GM21825 (cell line): ENCODE data around the gene NINL.
"Not testable (repeated sequence)": the region's sequence is repeated elsewhere in the genome, so short reads cannot be mapped to it uniquely, and the experiment has no call there.

Experiments used
- ATAC-seq: cut with Tn5 transposase; IDR thresholded peaks from one replicate; pipeline ENCODE4 v1.9.1; 2021; ENCODE audit warnings: mild to moderate bottlenecking, moderate library complexity; ENCODE audit not compliant: unreplicated experiment

Gene NINL

DNA sequence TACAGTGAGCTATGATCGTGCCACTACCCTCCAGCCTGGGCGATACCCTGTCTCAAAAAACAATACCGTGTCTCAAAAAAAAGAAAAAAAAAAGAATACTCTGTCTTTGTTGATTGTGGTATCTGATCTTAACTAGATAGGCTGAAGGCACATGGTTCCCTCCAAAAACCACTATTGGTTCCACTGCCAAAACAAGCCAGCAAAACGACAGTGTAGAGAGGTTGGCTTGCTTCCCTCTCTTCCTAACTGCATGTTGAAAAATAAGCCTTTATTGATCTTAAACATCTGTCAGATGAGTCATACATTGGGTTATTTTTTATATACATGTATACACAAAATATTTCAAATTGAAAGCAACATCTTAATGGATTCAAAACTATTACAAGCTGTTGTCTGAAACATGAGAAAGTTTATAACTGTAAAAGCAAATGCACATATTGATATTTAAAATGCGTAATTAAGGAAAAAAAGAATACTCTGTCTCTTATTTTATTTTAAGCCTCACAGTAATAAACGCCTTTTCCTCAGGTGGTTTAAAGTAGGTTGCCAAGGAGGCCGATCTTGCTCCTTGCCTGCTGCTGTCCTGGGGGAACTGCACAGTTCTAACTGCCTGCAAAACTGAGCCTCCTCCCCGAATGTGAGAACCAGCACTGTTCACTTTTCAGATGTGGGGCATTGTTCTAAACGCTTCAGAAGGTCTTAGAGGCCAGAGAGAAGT lies 7.0 kb upstream of the NINL start:
- no peak for ATAC-seq

DNA sequence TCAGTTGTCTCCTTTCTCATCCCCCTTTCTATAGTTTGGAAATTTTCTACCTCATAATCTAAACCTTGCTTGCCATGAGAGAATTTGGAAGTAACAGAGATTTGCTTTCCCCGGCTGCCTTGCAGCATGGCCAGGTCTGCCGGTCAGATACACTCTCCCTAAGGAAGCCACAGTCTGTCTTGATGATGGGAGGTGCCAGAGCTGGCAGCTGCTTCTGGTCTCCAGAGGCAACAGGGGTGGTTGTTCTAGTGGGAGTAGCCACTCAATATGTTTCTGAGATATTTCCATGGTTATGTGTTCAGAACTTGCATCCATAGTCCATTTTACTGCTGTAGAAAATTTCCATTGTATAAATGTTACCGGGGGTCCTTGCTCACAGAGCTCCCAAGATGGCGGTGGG lies 5.4 kb upstream of the NINL start:
- ATAC-seq: not testable (repeated sequence)

DNA sequence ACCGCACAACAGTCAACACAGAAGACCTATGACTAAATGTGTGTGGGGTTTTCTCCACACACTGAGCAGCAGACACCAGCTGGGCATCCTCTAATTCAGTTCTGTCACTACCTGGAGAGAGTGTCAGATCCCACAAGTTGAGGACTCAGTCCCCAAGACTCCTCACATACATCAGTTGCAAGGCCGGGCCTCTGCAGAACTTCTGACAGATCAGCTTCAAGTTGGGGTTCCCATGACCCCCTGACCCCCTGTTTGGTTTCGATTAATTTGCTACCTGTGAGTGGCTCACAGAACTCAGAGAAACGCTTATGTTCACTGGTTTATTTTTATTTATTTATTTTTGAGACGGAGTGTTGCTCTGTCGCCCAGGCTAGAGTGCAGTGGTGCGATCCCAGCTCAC lies 3.2 kb upstream of the NINL start:
- no peak for ATAC-seq

DNA sequence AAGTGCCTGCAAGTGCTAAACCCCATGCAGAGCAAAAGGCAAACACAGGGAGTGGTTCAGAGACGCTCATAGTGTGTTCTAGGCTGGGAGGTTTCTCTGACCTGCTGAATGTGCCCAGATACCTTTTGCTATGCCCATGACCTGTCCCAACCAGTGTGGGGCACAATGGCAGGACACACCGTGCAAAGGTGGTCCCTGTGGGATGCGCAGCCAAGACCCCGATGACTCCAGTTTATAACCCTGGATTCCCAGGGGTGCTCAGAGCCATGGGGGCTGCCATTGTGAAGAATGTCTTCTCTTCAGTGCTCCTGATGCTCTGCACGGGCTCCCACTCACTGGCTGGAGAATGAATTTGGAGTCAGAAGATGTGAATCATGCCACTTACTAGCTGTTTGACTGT lies 2.2 kb upstream of the NINL start:
- no peak for ATAC-seq

DNA sequence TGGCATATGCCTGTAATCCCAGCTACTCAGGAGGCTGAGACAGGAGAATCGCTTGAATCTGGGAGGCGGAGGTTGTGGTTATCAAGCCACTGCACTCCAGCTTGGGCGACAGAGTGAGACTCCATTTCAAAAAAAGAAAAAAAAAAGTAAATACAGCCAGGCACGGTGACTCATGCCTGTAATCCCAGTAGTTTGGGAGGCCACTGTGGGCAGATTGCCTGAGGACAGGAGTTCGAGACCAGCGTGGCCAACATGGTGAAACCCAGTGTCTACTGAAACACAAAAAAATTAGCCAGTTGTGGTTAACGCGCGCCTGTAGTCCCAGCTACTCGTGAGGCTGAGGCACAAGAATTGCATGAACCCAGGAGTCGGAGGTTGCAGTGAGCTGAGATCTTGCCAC lies 1.5 kb upstream of the NINL start:
- ATAC-seq: no peak

DNA sequence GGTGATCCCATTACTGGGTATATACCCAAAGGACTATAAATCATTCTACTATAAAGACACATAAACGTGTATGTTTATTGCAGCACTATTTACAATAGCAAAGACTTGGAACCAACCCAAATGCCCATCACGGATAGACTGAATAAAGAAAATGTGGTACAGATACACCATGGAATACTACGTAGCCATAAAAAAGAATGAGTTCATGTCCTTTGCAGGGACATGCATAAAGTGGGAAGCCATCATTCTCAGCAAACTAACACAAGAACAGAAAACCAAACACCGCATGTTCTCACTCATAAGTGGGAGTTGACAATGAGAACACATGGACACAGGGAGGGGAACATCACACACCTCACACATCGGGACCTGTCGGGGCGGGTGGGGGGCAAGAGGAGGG lies 1.7 kb downstream of the NINL start:
- ATAC-seq: not testable (repeated sequence)

DNA sequence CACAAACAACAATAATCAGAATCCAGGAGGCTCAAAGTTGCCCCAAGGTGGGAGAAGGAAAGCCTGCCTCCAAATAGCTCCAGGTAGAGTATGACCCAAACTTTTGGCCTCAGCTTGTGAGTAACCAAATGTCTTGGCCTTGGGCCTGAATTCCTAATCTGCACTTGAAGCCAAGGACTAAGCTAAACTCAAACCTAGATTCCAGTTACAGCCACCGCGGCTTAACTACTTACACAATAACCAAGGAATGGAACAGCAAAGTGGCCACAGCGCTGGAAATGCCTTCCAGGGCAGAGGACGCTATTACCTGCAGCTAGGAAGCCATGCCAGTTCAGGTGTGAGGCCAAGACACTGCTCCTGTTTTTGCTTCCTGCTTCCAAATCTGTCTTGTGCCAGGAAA lies 4.6 kb downstream of the NINL start:
- ATAC-seq: no peak

DNA sequence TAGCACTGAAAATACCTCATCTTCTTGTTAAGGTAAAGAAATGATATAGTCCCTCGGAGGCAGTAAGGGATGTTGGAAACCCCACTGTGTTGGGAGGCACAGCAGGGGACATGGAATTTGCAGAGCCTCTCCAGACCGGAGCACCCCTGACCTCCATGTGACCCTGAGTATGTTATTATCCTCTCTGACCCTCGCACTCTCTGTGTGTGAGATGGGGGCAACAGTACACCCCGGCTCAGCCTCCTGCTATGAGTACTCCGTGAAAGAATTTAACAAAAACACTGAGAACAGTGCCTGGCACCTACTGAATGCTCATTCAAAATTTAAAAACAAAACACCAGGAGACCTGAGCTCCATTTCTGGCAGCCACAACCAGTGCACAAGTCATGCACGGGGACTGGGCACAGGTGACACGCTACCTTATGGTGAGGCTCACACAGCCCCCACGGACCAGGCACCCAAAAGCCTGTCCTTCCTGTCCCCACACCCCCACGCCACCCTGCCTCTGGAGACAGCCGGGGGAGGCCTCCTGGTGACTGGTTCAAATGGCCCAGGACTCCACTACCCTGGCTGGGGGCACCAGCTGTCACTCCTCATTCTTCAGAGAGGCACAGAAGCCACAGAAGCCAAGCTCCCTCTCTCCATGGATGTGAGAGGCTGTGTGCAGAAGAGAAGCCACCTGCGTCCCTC lies 6.1 kb downstream of the NINL start:
- ATAC-seq: no peak

DNA sequence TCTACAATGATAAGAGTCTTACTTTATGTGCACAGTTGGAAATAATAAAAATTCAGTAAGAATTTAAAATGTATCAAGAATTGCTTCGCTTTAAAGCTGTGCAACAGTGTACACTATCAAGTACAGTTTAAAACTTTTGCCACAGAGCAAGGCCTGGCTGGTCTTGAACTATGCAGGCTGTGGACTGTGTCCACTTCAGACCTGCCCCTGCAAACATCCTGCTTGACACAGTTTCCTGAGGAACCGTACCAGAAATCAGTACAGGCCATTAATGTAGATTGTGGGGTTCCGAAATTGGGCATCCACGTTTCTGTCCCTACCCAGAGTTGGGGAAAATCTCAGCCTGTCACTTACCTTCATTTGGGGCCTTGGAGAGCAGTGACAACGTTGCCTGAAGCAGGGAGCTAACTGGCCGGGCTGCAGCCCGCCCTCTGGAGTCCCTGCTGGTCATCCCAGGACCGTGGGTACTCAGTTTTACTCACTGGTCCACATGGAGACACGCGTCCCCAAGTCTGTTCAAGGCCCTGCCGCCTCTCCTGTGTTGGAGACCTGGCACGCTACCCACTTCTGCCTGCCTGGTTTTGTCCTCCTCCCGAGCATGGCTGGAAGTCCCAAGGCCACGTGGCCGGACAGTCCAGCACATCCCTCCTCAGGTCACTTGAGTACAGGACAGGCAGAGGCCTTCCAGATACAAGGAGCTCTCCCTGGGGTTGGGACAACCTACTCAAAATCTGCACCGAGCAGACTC lies 8.4 kb downstream of the NINL start:
- ATAC-seq: no peak

DNA sequence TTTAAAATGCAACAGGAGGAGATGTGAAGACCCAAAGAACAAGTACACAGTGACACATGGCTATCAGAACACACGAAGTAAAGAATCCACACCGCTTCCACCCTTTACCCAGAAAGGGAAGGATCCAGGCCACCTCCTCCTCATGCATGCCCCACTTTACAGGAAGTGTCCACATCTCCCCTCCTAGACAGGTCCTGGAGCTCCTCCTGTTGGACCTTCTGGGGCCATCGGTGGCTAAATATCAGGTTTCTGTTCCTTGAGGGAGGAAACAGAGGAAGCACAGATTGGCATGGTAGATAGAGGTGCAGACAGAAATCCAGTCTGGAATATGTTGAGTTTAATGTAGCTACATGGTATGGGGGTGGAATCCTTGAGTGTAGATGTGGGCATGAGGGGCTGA lies 10.9 kb downstream of the NINL start:
- ATAC-seq: no peak

DNA sequence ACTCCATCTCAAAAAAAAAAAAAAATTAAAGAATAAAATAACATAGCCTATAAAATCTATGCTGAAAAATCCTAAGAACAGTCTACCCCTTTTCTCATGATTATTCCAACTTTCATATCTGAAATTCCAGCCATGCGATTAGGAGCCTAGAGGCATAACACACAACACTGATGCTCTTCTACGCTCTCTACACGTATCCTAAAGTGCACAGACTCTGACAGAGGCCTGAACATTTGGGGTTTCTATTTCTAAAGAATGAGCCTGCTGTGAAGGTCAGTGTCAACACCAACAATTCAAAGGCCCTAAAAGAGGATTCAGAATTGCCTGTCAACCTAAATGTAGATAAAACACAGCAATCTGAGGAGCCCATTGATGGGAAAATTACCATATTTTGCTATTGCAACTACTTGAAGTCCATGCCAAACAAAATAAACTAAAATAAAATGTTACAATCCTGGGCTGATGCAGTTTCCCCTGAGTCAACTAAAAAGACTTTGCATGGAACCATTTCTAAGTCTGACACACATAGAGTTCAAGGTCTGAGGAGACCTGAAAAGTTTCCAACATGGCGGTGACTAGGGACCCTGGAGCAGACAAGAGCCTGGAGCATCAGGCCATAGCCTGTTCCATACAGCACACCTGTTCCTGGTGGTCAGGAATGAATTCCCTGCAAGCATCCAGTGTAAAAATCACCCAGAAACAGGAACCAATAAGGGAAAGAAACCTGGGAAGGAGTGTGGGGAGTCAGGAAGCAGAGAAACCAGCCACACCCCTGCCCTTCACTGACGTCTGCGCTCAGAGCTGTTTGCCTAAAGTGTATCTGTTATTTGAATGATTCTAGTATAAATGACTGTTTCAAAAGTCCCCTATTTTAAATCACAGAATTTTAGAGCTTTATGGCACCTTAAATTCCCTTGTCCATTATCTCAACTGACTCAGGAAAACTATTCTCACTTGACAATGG lies 11.8 kb downstream of the NINL start:
- no peak for ATAC-seq

DNA sequence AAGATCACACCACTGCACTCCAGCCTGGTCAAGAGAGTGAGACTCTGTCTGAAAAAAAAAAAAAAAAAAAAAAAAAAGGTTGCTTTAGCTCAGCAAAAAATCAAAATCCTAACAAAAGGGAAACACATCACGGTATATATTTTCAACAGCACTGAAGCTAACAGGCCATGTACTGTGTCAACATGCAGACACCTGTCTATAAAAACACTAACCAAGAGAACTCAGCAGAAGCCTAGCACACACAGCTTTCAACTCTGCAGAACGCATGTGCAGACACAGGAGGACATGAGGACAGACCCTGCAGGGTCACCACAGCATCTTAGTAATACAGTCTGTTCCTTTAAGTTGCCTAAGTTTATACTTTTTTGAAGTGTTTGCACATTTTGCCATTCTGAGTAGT lies 13.5 kb downstream of the NINL start:
- no peak for ATAC-seq

DNA sequence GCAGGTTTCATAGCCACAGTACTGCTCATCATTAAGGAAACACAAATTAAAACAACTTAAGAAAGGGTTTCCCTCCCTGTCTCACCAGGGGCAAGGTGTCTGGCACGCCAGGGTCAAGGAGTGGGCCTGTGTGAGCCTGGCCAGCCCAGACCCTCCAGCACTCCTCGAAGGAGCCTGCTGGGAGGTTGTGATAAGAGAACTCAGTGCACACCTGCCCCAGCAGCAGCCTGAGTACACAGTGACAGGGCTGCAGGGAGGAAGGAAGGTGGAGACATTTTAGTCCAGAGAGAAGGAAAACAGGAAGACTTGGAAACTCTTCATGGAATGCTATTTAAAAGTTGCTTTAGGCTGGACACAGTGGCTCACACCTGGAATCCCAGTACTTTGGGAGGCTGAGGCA lies 14.1 kb downstream of the NINL start:
- ATAC-seq: no peak

DNA sequence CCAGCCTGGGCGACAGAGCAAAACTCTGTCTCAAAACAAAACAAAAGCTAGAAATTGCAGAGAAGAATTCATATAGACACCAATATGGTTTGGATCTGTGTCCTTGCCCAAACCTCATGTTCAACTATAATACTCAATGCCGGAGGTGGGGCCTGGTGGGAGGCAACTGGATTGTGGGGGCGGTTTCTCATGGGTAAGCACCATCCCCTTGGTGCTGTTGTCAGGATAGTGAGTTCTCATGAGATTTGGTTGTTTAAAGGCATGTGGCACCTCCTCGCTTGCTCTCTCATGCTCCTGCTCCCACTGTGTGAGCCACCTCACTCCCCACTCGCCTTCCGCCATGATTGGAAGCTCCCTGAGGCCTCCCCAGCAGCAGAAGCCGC lies 15.2 kb downstream of the NINL start:
- ATAC-seq: no peak

DNA sequence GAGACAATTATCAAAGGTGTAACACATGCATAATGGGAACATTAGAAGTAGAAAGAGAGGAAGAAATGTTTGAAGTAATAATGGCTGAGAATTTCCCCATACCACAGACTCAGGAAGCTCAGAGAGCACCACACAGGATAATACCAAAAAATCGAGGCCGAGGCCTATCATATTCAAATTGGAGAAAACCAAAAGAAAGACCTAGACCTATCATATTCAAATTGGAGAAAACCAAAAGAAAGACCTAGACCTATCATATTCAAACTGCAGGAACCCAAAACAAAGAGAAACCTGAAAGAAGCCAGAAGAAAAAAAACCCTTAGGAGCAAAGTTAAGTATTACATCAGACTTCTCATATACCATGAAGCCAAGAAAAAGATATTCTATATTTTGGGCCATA lies 18.0 kb downstream of the NINL start:
- ATAC-seq: no peak

DNA sequence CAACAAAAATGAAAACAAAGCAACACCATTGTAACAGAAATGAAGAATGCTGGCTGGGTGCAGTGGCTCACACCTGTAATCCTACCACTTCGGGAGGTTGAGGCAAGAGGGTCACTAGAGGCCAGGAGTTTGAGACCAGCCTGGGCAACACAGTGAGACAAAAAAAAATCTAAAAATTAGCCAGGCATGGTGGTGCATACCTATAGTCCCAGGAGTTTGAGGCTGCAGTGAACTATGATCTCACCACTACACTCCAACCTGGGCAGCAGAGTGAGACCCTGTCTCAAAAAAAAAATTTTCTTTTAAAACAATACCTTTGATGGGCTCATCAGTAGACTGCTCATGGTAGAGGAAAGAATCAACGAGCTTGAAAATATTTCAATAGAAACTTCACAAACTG lies 18.5 kb downstream of the NINL start:
- ATAC-seq: no peak

DNA sequence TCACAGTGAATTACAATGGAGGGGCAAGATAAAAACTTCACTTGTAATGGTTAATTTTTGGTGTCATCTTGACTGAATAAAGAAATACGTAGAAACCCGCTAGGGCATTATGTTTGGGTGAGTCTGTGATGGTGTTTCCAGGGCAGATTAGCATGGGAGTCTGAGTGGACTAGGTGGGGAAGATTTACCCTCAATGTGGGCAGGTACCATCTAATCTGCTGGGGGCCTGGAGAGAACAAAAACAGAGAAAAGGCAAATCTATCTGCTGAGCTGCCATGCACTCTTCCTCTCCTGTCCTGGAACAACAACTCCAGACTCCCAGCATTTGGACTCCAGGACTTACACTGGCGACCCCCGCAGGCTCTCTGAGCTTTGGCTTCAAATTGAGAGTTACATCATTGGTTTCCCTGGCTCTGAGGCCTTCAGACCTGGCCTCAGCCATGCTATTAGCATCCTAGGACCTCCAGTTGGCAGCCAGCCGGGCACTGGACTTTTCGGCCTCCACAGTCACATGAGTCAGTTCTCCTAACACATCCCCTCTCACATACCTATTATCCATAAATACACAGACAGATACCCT lies 19.7 kb downstream of the NINL start:
- no peak for ATAC-seq

DNA sequence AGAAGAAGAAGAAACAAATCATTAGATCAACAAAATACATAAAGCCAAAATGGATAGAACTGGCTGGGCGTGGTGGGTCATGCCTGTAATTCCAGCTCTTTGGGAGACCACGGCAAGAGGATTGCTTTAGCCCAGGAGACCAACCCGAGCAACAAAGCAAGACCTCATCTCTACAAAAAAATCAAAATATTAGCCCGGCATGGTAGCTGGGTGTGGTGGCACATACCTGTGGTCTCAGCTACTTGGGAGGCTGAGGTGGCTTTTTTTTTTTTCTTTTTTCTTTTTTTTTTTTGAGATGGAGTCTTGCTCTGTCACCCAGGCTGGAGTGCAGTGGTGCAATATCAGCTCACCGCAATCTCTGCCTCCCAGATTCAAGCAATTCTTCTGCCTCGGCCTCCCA lies 21.5 kb downstream of the NINL start:
- ATAC-seq: no peak

DNA sequence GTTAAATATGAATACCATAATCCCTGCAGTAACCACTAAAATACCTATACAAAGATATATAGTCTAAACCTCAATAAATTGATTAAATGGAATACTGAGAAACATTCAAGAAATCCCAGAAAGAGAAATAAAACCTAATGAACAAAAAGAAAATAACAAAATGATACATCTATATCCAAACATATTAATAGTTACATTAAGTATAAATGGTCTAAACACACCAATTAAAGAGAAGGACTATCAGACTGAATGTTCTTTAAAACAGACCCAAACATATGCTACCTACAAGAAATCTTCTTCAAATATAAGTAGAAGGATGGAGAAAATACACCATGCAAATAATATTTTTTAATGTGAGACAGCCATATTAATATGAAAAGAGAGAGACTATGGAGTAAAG lies 22.0 kb downstream of the NINL start:
- ATAC-seq: no peak

DNA sequence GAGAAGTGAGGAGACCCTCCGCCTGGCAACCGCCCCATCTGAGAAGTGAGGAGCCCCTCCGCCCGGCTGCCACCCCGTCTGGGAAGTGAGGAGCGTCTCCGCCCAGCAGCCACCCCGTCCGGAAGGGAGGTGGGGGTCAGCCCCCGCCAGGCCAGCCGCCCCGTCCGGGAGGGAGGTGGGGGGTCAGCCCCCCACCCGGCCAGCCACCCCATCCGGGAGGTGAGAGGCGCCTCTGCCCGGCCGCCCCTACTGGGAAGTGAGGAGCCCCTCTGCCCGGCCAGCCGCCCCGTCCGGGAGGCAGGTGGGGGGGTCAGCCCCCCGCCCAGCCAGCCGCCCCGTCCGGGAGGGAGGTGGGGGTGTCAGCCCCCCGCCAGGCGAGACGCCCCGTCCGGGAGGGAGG lies 23.6 kb downstream of the NINL start:
- ATAC-seq: not testable (repeated sequence)

DNA sequence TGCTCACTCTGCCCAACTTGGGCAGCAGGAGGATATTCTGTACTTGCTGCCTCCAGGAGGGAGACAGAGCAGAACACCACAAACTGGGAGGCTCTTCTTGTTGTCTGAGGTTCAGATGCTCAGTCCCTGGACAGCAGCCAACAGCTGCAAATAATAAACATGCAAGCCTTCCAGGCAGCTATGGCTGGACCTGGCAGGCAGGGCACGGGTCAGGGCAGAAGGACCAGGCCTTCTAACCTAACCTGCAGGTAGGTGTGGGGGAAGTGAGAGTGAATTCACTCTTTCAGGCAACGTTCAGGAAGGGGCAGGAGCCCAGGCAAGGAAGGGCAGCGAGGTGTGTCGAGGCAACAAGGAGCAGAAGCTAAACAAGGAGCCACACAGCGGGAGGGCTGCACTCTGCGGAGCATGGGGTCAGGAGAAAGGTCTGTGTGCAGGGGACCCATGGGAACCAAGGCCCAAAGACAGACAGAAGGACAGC lies 31.5 kb downstream of the NINL start:
- no peak for ATAC-seq
